GM19468 (cell line): ENCODE measurements around the gene MGST2.
"Not testable (repeated sequence)": the region's sequence is repeated elsewhere in the genome, so short reads cannot be mapped to it uniquely, and the experiment has no call there.

ENCODE experiments used
- ATAC-seq: cut with Tn5 transposase; IDR thresholded peaks from one replicate; pipeline ENCODE4 v1.9.1; 2021; ENCODE audit warnings: mild to moderate bottlenecking, moderate library complexity, moderate number of reproducible peaks; ENCODE audit not compliant: unreplicated experiment; ENCODE audit errors: extremely low read depth

MGST2 gene

GRCh38 chr4:139665690-139666529 lies at the start of gene MGST2:
TSS of gene MGST2 (plus strand) at chr4:139665819. CDS start at chr4:139666020, 201 bp downstream.
- peak; percentile 76 for ATAC-seq

GRCh38 chr4:139617702-139618490 lies 47.7 kb upstream of the MGST2 start:
- ATAC-seq = no peak

- no peak for ATAC-seq
Observed at GRCh38 chr4:139619644-139620043, 46.0 kb upstream of the MGST2 start.

- no peak for ATAC-seq
Observed at GRCh38 chr4:139622901-139623381, 42.7 kb upstream of the MGST2 start.

- ATAC-seq = no peak
Observed at GRCh38 chr4:139624441-139625092, 41.1 kb upstream of the MGST2 start.

- no peak for ATAC-seq
Observed at GRCh38 chr4:139625093-139625455, 40.5 kb upstream of the MGST2 start.

- ATAC-seq = no peak
Observed at GRCh38 chr4:139625482-139625881, 40.1 kb upstream of the MGST2 start.

GRCh38 chr4:139628184-139629012 lies 37.2 kb upstream of the MGST2 start:
- ATAC-seq = no peak

- no peak for ATAC-seq
Observed at GRCh38 chr4:139629436-139630125, 36.0 kb upstream of the MGST2 start.

- no peak for ATAC-seq
Observed at GRCh38 chr4:139630126-139630495, 35.5 kb upstream of the MGST2 start.

GRCh38 chr4:139630991-139631390 lies 34.6 kb upstream of the MGST2 start:
- no peak for ATAC-seq

GRCh38 chr4:139631791-139632190 lies 33.8 kb upstream of the MGST2 start:
- ATAC-seq = no peak

- ATAC-seq = not testable (repeated sequence)
Observed at GRCh38 chr4:139632739-139633138, 32.9 kb upstream of the MGST2 start.

- no peak for ATAC-seq
Observed at GRCh38 chr4:139633195-139633594, 32.4 kb upstream of the MGST2 start.

- no peak for ATAC-seq
Observed at GRCh38 chr4:139633661-139634060, 32.0 kb upstream of the MGST2 start.

- ATAC-seq = no peak
Observed at GRCh38 chr4:139635966-139636365, 29.7 kb upstream of the MGST2 start.

- ATAC-seq = not testable (repeated sequence)
Observed at GRCh38 chr4:139638306-139638705, 27.3 kb upstream of the MGST2 start.

- no peak for ATAC-seq
Observed at GRCh38 chr4:139639654-139640053, 26.0 kb upstream of the MGST2 start.

GRCh38 chr4:139641218-139641617 lies 24.4 kb upstream of the MGST2 start:
- ATAC-seq = no peak
